Left lobe of liver (tissue), 2 donors: ENCODE results near the gene FARSB. TPM values are rescaled to one million over a fixed set of nuclear protein-coding genes. Genes with fewer than 3 reads are reported as not detected.
A peak's percentile ranks its signal among the peaks of the same experiment; 100 is the strongest.

Source experiments
- ATAC-seq: fragments of 200-7000 bp; cut with Tn5 transposase; one replicate; pipeline ENCODE4 v1.9.1; 2020; ENCODE audit warnings: mild to moderate bottlenecking, moderate library complexity
- DNase-seq: peaks from one replicate; pipeline ENCODE4 v3.0.0-alpha.2; 2020; ENCODE audit warnings: low spot score
- total RNA-seq: library from RNA; stranded (reverse); gene quantifications from one replicate; pipeline ENCODE4 v1.2.1, GENCODE V29; 2021
- donor health status: DM: no; HTN: no; CAD: no; lungs with moderate emphysema.
- donor health status: DM: no; HTN: yes; CAD: no.

FARSB gene
- total RNA-seq, 1 donor from 2014 or later = 5.6 TPM

DNA sequence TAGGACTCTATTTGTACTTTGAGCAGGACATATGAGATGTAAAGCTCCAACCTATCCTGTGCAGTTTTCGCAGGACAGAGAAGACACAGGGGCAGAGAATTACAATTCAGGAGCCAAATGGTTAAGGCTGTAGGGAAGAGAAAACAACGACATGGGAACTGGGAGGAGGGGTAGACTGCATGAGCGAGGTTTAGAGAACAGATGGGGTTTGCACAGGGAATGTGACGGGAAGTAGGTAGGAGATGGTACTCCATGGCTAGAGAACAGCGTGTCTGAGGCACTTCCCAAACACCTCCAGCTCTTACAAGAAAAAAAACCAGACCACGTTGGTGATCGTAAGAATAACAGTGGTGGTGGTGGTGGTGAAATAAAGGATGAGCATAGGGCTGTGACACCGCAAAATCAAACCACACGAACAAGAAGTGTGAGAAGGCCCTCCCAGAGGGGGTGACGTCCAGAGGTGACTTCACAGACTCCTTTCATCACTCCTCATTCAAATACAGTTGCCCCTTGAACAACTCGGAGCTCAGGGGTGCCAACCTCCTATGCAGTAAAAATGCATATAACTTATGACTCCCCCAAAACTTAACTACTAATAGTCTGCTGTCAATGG lies 92.7 kb downstream of the FARSB start:
- DNase-seq = no peak
- no peak for ATAC-seq

DNA sequence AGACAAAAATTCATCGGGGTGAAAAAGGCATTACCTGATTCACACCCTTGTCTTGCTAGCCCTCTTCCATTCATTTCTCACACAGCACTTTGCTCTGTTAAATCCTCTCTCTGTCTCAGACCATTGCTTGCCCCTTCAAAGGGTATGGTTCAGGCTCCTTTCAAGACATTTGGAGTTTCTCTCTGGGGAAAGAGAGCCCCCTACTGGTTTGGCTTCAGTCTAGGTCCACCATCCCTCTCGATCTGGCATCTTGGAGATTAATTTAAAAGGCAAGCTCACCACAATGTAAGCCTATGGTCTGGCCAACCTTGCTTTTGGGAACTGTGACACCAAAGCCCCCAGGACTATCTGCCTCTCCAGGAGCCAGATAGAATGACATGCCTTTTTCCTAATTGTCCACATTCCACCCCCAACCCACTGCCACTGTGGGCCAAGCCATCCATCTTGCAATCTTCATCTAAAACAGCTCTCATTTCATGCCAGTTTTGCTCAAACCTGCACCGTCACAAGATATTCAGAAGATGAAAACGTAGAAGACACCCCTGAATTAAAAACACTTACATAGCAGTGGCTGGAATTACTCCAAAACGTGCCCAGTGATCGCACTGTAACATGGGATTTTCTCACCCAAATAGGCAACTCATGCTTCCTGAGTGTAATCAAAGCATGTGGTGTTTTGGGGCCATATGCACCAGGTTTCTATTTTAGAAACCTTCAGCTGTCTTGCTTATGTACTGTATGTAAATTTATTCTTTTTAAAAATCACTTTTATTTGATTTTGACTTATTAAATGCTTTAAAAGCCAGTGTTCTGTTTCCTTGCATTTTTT lies 93.9 kb downstream of the FARSB start:
- ATAC-seq (peak; percentile 72), DNase-seq (no peak)

DNA sequence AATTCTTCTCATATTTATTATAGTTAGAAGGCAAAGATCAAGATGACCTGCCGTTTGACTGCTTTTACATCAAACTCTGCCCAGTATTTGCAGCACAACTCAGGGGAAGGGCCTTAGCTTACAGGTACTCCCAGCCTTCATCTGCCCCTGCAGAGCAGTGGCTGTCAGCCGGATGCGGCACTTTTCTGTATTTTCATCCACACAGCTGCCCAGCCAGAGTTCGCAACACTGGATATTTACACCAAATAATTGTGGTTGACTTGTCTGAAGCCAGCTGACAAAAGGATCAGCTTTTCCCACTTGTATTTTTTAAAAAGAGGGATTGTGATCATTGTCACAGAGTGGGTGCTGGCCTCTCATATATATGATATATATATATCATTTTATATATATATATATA lies 94.7 kb downstream of the FARSB start:
- ATAC-seq (no peak), DNase-seq (no peak)

DNA sequence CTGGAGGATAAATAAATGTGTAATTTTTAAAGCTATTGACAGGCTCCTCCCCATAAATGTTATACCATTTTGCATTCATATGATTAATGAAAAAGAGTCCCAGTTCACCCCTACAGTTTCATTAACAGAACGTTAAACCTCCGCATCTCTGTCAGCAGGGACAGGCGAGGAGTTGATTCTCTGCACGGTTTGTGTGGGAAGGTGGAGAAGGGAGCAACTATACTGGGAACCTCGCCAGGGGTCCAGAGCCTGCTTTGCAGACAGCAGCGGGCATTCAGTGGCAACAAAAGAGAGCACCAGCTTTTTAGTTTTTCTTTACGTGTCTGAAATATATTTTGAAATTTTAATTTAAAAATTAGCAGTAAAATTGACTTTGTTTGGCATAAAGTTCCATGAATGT lies 101.4 kb downstream of the FARSB start:
- no peak for ATAC-seq
- DNase-seq = no peak

DNA sequence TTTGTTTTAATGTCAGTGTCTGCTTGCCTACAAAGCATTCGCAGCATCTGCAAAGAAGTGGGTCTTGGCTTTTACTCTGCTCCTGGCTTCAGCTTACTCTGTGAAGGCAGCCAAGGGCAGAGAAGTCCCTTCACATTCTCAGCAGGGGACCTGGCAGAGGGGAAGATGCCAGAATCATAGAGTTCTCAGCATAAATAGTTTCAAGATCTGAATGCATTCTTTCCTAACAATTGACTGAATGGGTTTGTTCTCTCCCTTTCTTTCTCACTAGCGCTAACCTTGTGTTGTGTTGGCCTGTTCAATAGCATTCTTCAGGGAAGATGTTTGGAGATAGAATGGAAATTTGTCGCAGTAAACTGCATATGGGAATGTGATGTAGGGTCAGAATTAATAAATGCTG lies 106.9 kb downstream of the FARSB start:
- ATAC-seq = no peak
- no peak for DNase-seq

DNA sequence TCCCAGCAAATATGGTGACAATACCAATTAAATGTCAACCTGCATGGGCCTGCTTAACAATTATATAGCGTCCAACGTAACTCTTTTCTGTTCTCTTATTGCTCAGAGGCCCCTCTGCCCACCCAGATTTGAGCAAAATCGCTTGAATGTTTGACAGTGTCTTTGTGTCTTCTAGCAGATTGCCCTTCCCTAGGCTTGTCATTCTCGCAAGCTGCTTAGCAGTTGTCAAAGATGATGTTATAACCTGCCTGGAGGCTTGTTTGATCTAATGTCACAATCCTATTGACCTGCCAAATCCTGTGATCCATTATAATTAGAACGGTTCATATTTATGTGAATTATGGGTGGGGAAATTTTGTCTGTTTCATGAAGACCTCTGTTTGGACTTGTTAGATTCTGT lies 108.8 kb downstream of the FARSB start:
- DNase-seq (no peak), ATAC-seq (no peak)

DNA sequence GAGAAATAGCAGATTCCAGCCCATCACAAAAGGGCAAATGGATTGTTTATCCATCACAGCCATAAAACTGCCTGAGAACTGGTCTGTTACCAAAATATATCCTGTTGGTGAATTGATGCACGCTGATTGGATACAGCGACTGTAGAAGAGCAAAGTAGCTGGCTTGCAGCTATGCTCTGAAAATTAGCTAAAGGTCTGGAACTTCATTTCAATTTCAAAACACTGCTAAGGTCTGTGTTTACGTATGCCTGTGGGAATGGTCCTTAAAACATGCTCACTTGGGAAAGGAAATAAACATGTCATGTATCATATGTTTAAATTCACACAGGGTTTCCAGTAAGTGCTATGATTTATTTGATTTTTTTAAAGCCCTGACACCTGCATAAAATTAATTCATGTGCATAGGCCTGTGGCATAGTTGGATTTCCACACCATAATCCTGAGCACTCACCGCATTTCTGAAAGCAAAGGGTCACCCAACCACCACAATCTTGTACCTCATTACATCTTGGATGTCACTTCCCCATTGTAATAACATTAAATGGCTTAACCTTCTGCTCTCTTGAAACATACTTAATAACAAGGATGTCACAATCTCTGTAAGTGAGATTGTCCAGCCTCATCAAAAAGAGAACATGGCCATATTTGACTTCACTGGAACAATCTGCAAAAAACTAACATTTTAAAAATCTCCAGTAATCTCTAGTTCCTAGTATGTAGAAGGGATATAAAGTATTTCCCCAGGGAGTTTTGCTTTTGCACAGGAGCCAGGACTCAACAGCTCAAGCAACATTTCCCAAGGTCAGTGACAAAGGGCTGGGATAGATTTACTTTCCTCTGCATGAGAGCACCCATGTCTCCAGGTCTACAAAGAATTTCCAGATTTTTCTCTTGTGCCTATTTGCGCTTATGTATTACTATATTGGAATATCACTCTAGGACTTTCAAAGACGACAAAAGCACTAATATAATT lies 109.8 kb downstream of the FARSB start:
- ATAC-seq = no peak

DNA sequence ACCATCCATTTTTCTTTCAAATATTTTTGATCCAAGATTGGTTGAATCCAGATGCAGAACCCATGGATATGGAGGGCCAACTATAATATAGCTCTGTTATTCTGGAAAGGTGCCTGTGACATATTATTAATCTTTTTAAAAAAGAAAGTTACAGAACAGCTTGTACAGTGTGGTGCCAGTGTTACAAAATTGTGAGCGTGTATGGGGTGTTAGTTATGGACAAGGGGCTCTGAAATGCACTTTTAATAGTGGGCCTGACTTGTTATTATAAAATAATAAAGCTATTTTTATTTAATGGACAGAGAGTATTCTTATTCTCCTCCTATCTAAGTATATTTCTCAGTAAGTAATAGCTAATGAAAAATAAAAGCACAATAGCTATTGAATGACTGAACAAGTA lies 111.2 kb downstream of the FARSB start:
- no peak for ATAC-seq
- DNase-seq = no peak

More for the DNA sequence above, 109.8 kb downstream of the FARSB start:
- DNase-seq = no peak

DNA sequence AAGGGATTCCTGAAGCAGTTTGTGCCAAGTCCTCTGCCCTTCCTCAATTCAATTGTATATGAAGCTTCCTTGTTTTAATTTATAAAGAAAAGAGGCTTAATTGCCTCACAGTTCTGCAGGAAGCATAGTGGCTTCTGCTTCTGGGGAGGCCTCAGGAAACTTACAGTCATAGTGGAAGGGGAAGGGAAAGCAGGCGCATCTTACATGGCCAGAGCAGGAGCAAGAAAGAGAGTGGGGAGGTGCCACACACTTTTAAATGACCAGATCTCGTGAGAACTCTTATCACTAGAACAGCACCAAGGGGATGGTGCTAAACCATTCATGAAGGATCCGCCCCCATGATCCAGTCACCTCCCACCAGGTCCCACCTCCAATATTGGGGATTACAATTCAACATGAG lies 117.4 kb downstream of the FARSB start:
- ATAC-seq (no peak), DNase-seq (no peak)

DNA sequence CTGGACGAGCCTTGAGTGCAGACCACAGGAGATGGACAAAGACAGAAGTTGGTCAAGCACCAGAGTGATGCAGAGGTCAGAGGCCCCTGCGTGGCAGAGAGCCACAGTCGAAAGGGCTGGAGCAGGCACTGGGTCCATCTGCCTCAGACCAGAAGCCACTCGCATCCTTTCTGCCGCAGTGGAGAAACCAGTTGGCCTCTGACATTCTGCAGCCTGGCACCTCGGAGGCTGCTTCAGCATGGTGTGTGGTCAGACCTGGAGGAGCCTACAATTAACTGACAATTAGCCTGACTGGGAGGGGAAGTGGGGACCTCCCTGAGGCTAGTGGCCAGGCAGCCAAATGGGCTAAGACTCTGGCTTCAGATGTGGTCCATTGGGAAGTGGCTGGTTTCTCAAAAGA lies 120.4 kb downstream of the FARSB start:
- DNase-seq (no peak), ATAC-seq (no peak)

DNA sequence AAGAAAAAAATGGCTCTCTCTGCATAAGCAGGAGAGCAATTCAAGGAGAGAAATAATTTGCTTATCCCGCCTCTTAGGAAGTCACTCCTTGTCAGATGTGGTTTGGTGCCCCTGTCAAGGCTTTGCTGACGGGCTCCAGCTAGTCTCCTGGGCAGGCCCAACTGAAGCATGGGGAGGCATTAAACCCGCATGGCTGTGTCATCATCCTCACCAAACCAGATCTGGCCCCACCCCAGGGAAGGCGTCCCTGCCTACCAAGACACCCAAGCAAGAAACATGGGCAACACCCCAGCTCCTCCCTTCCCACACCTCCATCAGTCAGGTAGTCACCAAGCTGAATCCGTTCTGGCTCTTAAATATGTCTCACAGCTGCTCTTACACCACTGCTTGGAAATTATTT lies 123.6 kb downstream of the FARSB start:
- no peak for ATAC-seq
- no peak for DNase-seq

DNA sequence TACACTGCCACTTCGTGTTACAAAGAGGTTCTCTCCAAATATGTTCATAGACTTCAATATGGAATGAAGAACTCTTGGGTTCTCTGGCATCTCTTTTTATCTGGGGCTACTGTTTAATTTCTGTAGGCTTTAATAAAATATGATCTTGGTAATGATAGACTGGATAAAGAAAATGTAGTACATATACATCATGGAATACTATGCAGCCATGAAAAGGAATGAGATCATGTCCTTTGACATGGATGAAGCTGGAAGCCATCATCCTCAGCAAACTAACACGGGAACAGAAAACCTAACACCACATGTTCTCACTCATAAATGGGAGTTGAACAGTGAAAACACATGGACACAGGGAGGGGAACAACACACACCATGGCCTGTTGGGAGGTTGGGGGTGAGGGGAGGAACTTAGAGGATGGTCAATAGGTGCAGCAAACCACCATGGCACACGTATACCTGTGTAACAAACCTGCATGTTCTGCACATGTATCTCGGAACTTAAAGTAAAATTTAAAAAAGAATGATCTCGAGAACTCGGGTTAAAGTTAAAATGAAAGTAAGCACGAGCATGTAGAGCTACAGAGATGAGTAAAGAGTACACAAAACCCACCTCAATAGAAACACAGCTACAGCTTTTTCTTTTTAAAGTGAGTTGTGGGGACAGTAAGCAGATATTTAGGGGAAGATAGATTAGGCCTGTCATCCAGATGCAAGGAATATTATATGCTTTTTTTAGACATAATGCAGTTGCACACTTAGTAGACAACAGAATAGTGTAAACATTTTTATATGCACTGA lies 129.2 kb downstream of the FARSB start:
- no peak for DNase-seq
- ATAC-seq = no peak

DNA sequence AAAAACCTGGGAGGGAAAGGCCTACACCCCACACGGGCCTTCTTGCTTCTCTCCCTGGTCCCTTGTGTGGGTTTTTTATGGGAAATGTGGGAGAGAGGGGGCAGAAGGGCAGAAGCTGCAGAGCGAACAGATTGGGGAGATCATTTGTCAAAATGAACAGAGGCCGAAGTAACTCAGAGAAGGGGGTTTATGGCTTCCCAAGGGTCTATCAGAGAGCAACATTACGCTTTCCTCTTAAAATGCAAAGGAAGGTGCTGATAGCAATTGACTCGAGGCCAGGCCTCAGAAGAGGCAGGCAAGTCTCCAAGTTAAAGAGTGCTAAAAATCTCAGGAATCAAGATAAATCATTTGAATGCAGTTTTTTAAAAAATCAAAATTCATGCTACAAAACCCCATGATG lies 130.1 kb downstream of the FARSB start:
- DNase-seq (no peak), ATAC-seq (no peak)

DNA sequence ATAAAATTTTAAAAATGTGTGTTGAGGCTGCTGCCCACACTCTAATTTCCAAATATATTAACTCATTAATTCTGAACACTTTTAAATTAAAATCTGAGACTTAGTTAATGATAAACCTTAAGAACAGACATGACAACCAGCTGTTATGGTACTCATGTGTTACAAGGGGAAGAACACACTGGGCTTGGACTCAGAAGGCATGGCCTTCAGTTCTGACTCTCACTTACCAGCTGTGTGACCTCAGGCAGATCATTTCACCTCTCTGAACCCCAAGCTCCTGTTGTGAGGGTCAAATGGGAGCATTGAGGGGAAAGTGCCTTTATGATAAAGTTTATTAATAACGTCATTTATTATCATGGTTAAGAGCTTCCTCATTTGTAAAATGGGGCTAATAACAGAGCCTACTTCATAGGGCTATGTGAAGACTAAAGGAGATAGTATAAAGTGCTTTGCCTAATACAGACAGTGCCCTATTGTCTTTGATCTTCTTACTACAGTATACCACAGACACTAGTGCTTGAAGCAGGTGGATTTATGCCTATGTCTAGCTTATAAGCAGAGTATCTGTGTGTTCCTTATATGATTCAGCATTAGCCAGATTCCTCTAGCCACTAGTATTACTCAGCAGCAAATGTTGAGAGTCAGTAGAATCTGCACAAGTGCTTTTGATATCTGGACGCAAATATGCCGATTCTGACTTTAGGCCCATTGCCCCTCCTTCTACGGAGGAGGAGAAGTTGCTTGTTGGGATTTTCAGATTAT lies 131.9 kb downstream of the FARSB start:
- DNase-seq = no peak
- no peak for ATAC-seq

DNA sequence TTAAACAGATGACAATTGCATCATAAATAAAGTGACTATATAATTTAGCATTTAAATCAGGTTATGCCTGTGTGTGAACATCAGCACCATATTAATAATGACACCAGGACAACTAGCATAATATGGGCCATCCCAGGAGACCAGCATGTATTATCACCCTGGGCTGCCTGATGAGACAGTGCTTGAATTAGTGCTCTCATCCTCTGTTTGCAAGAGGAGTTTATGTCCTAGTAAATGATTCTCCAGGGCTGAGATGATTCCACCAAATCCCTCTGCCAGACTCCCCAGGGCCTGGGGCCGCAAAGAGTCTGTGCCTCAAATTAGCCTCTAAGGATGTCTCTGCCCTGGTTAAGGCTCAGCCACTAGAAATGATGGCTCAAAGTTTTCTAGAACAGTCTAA lies 133.8 kb downstream of the FARSB start:
- DNase-seq (no peak), ATAC-seq (no peak)

DNA sequence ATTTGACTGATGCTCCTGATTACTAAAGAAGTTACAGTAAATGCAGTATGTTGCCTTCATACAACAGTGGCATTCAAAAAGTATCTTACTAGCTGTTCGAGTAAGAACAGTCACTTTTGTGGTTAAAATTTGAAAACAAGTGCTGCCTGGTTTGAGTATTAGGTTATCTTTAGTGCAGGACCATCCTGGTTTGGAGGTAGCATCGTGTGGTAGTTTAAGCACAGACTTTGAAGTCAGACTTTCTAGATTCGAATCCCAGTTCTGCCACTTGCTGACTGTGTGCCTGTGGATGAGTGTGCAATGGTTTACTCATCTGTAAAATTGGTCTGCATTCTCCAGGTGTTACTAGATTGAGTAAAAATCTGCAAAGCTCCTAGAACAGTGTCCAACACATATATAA lies 134.8 kb downstream of the FARSB start:
- no peak for ATAC-seq
- DNase-seq = no peak
